Airway epithelial cell (primary cell): Measurements from ENCODE around the gene UPK1A. TPM values are rescaled to one million over a fixed set of nuclear protein-coding genes. Genes with fewer than 3 reads are reported as not detected.

Experiments used
- total RNA-seq: library from RNA; depleted of rRNA; stranded (reverse); fragments of >200 nt; gene quantifications from 2 replicates; pipeline ENCODE4 v1.2.3, GENCODE V29; 2015

Gene UPK1A
- total RNA-seq: not detected in 2 replicates

DNA sequence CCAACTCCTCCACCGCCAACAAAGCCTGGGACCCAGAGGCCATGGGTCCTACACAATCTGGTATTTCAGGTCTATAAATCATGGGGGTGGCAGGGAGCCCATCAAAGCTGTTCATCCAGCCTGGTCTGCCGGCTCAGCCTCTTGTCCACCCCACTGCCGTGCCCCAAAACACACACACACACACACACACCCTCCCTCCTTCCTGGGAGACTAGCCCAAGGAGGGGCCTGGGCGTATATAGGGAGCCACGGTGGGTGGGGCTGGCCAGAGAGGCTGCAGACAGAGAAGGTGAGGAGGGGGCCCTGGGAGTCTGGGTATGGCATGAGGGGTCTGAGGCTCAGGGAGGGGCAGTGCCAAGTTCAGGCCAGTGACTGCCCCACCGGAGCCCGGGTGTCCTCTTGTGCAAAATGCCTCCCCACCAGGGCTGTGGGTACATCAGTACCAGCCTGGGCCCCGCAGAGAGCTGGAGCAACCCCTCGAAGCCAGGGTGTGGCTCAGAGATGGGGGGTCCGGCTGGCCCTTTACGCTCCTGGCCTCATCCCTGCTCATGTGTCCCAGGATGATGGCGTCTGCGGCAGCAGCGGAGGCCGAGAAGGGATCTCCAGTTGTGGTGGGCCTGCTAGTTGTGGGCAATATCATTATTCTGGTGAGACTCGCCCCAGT, at the start of gene UPK1A:
UPK1A (plus strand) TSS at position 267 of the 663 bp plus-strand sequence; CDS start at position 563, 296 bp downstream.

DNA sequence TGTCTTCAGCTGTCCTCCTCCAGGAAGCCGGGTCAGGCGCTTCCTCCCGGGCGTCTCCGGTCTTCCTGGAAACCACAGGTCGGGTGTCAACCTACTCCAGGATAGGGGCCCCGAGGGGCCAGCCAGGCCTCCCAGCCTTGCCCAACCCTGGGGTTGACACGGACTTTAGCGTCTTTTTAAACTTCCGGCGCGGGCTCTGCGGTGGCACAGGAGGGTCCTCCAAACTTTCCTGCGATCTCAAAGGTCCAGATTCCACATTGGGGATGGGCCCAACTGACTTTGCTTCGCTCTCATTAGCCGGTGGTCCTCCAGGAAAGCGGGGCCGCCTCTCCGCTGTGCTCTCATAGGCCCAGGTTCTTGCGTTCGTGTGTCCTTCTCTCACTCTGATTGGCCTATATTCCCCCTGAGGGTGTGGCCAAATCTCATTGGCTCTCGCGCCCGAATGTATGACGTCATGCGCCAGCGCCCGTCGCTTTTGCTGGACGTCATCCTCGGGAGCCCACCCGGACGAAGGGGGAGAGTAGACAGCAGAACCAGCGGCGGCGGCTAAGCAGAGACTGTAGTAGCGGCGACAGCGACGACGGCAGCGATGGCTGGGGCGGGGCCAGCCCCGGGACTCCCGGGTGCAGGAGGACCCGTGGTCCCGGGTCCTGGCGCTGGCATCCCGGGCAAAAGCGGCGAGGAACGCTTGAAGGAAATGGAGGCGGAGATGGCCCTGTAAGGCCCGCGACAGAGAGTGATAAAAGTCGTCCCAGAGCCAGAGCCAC, 37.6 kb upstream of the UPK1A start, which contains the start of gene RBM42:
RBM42 (plus strand) TSS at position 472 of the 767 bp plus-strand sequence; CDS start at position 590, 118 bp downstream.

DNA sequence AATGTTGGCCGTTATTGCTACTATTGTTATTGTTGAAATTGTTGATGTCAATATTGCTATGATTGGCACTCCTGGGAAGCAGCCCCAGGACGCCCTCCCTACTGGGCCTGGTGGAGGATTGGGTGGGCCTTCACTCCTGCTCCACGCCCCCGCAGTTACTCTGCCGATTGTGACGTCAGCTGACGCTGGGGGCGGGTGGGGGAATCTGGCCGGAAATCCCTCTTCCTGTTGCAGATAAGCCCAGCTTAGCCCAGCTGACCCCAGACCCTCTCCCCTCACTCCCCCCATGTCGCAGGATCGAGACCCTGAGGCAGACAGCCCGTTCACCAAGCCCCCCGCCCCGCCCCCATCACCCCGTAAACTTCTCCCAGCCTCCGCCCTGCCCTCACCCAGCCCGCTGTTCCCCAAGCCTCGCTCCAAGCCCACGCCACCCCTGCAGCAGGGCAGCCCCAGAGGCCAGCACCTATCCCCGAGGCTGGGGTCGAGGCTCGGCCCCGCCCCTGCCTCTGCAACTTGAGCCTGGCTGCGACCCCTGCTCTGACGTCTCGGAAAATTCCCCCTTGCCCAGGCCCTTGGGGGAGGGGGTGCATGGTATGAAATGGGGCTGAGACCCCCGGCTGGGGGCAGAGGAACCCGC, 24.7 kb upstream of the UPK1A start, which contains the start of gene ETV2:
ETV2 (plus strand) TSS at position 231 of the 637 bp plus-strand sequence. CDS start 716 bp downstream, outside the sequence.

DNA sequence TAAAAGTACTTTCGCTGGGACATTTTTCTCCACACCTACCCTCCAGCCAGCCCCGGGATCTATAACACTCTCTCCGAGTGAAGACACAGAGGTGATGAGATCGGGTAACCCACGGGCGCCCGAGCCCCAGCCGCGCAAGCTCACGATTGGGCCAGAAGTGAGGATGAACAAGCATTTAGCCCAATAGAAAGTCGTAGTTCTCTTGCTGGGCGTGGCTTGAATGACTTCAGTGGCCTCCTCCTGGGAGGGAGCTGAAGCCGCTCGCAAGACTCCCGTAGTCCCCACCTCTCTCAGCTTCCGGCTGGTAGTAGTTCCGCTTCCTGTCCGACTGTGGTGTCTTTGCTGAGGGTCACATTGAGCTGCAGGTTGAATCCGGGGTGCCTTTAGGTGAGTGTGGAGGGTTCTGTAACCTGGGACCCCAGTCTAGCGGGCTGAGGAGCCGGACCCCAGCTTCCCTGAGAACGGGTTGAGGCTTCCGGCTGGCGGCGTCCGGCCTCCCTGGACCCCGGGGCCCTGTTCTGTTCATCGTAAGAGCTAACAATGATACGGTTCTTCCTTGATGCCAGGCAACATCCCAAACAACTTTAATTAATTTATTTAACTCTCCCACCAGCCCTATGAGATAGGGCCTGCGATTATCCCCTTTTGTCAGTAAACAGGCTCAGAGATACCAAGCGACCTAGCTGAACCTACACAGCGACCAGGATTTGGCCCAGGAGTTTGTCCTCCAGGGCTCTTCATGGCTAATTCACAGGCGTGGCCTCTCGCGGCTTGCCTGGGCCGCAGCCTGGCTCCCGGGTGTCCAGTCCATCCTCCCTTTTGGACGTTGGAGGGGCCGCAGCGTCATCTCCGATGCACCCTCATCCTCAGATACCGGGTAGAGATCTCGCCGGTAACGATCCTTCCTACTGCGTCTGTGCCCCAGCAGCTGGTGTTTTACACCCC, 18.0 kb upstream of the UPK1A start, which contains the start of gene COX6B1:
COX6B1 (plus strand) TSS at position 307 of the 945 bp plus-strand sequence. CDS start 2,921 bp downstream, outside the sequence.

DNA sequence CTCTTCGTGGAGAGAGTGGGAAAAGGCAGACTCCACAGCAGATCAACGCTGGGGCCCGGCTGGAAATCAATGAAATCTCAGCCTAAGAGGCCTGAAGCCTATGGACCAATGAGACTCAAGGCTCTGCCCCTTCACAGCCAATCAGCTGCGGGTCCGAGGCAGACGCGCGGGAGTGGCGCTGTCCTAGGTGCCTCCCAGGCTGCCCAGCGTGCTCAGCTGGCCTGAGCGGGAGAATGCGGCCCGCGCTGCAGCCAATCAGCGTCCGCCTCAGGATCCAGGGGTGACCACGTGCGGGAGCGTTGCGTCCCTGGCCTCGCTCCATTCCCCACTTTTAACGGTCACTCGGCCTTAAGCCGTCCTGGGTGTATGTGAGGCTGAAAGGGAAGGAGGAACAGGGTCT, 37.9 kb downstream of the UPK1A start, which contains the start of gene ZBTB32:
ZBTB32 (plus strand) TSS at position 341 of the 400 bp plus-strand sequence. CDS start 10,069 bp downstream, outside the sequence.

DNA sequence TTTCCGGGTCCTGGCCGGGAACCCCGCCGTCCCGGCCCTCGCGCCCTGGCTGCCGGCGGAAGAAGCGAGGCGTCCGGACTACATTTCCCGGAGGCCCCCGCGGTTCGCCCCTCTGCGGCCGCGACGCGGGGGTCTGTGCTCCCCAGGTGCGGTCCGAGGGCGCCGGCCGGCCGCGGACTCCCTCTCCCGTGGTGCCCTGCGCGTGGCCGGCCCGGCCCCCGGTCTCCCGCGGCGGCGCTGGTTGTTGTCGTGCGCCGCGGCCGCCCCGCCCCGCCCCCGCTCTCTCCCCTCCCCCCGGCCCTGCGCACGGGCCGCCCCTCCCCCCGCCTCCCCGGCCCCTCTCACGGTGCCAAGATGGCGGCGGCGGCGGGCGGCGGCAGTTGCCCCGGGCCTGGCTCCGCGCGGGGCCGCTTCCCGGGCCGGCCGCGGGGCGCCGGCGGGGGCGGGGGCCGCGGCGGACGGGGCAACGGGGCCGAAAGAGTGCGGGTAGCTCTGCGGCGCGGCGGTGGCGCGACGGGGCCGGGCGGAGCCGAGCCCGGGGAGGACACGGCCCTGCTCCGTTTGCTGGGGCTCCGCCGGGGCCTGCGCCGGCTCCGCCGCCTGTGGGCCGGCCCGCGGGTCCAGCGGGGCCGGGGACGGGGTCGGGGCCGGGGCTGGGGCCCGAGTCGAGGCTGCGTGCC, 51.5 kb downstream of the UPK1A start, which contains the start of gene KMT2B:
KMT2B (plus strand) TSS at position 339 of the 680 bp plus-strand sequence; CDS start at position 355, 16 bp downstream.

Other genes with a start within 250 kb of the UPK1A start
- not detected in 2 replicates for gene FFAR2, start 218.3 kb upstream of the UPK1A start, total RNA-seq
- gene KRTDAP, start 176.1 kb upstream of the UPK1A start, total RNA-seq: 40.4 and 58.3 TPM in 2 replicates
- gene DMKN, start 152.9 kb upstream of the UPK1A start, total RNA-seq: 490 and 661 TPM in 2 replicates
- gene SBSN, start 138.2 kb upstream of the UPK1A start, total RNA-seq: 62.1 and 80.8 TPM in 2 replicates
- not detected in 2 replicates for gene GAPDHS, start 133.1 kb upstream of the UPK1A start, total RNA-seq
- gene TMEM147, start 120.9 kb upstream of the UPK1A start, total RNA-seq: 116 and 138 TPM in 2 replicates
- gene ATP4A, start 102.9 kb upstream of the UPK1A start, total RNA-seq: not detected in 2 replicates
- gene PMIS2, start 80.3 kb upstream of the UPK1A start, total RNA-seq: not detected in 2 replicates
- 10.9 TPM in 2 replicates for gene HAUS5, start 53.8 kb upstream of the UPK1A start, total RNA-seq
- 103 and 118 TPM in 2 replicates for gene RBM42, start 37.5 kb upstream of the UPK1A start, total RNA-seq
- gene ETV2, start 24.8 kb upstream of the UPK1A start, total RNA-seq: 0.35 and 0.51 TPM in 2 replicates
- 473 and 703 TPM in 2 replicates for gene COX6B1, start 18.2 kb upstream of the UPK1A start, total RNA-seq
- not detected in 2 replicates for gene ZBTB32, start 38.0 kb downstream of the UPK1A start, total RNA-seq
- 16.7 and 19.3 TPM in 2 replicates for gene KMT2B, start 51.5 kb downstream of the UPK1A start, total RNA-seq
- 6.3 and 6.7 TPM in 2 replicates for gene IGFLR1, start 75.9 kb downstream of the UPK1A start, total RNA-seq
- 7.9 and 9.1 TPM in 2 replicates for gene U2AF1L4, start 78.9 kb downstream of the UPK1A start, total RNA-seq
- 45.9 and 62.3 TPM in 2 replicates for gene PSENEN, start 79.1 kb downstream of the UPK1A start, total RNA-seq
- gene LIN37, start 82.1 kb downstream of the UPK1A start, total RNA-seq: 10.4 and 43.5 TPM in 2 replicates
- gene HSPB6, start 90.5 kb downstream of the UPK1A start, total RNA-seq: 0.35 TPM in 1 of 2 replicates, not detected in the other
- gene PROSER3, start 91.7 kb downstream of the UPK1A start, total RNA-seq: 6.5 and 19.5 TPM in 2 replicates
- 5.6 and 7.5 TPM in 2 replicates for gene ARHGAP33, start 109.0 kb downstream of the UPK1A start, total RNA-seq
- gene PRODH2, start 146.3 kb downstream of the UPK1A start, total RNA-seq: not detected in 2 replicates
- not detected in 2 replicates for gene NPHS1, start 186.0 kb downstream of the UPK1A start, total RNA-seq
- 0.14 TPM in 1 of 2 replicates, not detected in the other for gene KIRREL2, start 190.4 kb downstream of the UPK1A start, total RNA-seq
- 1.9 and 2.8 TPM in 2 replicates for gene APLP1, start 202.1 kb downstream of the UPK1A start, total RNA-seq
- 4.8 and 21.3 TPM in 2 replicates for gene NFKBID, start 234.0 kb downstream of the UPK1A start, total RNA-seq
- not detected in 2 replicates for gene HCST, start 236.0 kb downstream of the UPK1A start, total RNA-seq
- gene TYROBP, start 241.8 kb downstream of the UPK1A start, total RNA-seq: not detected in 2 replicates